ENCODE measurements around the gene PDLIM5.

- TF ChIP-seq CTCF (optimal IDR thresholded peaks at IDR 0.05 in 1 of 3, IDR thresholded peaks at IDR 0.05 in 1 of 3, conservative IDR thresholded peaks at IDR 0.05 in 1 of 3; ENCODE audit: extremely low read depth in 1 of 3, insufficient read depth in 2 of 3, low read length in 3 of 3) (no peak), EZH2 (IDR thresholded peaks at IDR 0.05; ENCODE audit: low read length) (no peak)
These were observed 67.3 kb downstream of the PDLIM5 start for GRCh38 chr4:94519019-94519418.
